NCI-H2107 treated with DMSO at 0.1 percent for 48 hours (cell line): ENCODE measurements around the gene SERPINC1.
"Not testable (repeated sequence)": the region's sequence is repeated elsewhere in the genome, so short reads cannot be mapped to it uniquely, and the experiment has no call there.

Source experiments
- DNase-seq: peaks from one replicate; lab custom pipeline; 2025; ENCODE audit not compliant: unreplicated experiment; lab: John Stamatoyannopoulos, UW

The SERPINC1 gene

GRCh38 chr1:173863224-173864161, 53.6 kb downstream of the SERPINC1 start:
- DNase-seq = no peak

- DNase-seq = no peak
Measured at GRCh38 chr1:173862769-173863223, 54.3 kb downstream of the SERPINC1 start.

GRCh38 chr1:173862146-173862768, 54.9 kb downstream of the SERPINC1 start:
- not testable (repeated sequence) for DNase-seq

GRCh38 chr1:173861731-173862145, 55.4 kb downstream of the SERPINC1 start:
- no peak for DNase-seq

- no peak for DNase-seq
Measured at GRCh38 chr1:173860065-173860464, 57.1 kb downstream of the SERPINC1 start.

- DNase-seq = not testable (repeated sequence)
Measured at GRCh38 chr1:173859547-173859946, 57.6 kb downstream of the SERPINC1 start.

- DNase-seq = no peak
Measured at GRCh38 chr1:173857363-173857917, 59.7 kb downstream of the SERPINC1 start.

- no peak for DNase-seq
Measured at GRCh38 chr1:173856903-173857302, 60.2 kb downstream of the SERPINC1 start.

GRCh38 chr1:173856014-173856413, 61.1 kb downstream of the SERPINC1 start:
- DNase-seq = no peak
